ENCODE measurements around the gene PLXND1.
"Not testable (repeated sequence)": the region's sequence is repeated elsewhere in the genome, so short reads cannot be mapped to it uniquely, and the experiment has no call there.

Gene PLXND1, protein sequence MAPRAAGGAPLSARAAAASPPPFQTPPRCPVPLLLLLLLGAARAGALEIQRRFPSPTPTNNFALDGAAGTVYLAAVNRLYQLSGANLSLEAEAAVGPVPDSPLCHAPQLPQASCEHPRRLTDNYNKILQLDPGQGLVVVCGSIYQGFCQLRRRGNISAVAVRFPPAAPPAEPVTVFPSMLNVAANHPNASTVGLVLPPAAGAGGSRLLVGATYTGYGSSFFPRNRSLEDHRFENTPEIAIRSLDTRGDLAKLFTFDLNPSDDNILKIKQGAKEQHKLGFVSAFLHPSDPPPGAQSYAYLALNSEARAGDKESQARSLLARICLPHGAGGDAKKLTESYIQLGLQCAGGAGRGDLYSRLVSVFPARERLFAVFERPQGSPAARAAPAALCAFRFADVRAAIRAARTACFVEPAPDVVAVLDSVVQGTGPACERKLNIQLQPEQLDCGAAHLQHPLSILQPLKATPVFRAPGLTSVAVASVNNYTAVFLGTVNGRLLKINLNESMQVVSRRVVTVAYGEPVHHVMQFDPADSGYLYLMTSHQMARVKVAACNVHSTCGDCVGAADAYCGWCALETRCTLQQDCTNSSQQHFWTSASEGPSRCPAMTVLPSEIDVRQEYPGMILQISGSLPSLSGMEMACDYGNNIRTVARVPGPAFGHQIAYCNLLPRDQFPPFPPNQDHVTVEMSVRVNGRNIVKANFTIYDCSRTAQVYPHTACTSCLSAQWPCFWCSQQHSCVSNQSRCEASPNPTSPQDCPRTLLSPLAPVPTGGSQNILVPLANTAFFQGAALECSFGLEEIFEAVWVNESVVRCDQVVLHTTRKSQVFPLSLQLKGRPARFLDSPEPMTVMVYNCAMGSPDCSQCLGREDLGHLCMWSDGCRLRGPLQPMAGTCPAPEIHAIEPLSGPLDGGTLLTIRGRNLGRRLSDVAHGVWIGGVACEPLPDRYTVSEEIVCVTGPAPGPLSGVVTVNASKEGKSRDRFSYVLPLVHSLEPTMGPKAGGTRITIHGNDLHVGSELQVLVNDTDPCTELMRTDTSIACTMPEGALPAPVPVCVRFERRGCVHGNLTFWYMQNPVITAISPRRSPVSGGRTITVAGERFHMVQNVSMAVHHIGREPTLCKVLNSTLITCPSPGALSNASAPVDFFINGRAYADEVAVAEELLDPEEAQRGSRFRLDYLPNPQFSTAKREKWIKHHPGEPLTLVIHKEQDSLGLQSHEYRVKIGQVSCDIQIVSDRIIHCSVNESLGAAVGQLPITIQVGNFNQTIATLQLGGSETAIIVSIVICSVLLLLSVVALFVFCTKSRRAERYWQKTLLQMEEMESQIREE (N-terminal part only)

DNA sequence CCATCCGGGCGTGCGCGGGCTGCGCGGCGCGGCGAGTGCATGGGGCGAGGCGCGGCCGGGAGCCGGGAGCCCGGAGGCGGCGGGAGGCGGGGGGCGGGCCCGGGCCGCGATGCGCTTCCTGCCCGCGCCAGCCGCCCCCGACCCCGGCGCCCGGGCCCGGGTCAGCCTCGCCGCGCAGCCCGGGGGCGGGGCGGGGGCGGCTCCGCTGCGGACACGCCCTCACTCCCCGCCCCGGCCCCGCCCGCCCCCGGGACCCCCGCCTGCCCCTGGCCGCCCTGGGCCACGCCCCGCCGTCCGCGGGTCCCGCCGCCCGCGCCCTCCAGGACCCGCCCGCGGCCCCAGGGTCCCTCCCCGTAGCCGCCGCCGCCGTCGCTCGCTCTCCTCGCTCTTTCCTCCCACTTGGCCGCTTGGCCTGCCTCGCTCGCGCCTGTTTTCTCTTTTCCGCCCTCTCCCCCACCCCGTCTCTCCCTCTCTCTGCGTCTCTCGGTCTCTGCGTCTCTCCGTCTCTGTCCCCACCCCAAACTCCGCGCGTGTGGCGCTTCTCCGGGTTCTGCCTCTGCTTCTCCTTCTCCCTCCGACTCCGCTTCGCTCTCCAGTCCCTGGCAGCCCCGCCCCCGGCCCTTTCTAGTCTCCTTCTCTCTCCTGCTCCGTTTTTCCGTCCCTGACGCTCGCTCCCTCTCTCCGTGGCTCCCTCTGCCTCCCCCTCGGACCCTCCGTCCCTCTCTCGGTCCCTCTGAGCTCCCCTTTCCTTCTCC is at the start of gene PLXND1:
Gene PLXND1, minus strand, starts transcription at position 41 of the 755 bp plus-strand sequence. Its CDS starts 37 bp downstream, at position 4.
- peak; percentile 86 for DNase-seq (ENCODE audit: low read depth)

- DNase-seq (ENCODE audit: low read depth) = no peak
Measured at GRCh38 chr3:129655291-129655700, 48.8 kb upstream of the PLXND1 start.

DNA sequence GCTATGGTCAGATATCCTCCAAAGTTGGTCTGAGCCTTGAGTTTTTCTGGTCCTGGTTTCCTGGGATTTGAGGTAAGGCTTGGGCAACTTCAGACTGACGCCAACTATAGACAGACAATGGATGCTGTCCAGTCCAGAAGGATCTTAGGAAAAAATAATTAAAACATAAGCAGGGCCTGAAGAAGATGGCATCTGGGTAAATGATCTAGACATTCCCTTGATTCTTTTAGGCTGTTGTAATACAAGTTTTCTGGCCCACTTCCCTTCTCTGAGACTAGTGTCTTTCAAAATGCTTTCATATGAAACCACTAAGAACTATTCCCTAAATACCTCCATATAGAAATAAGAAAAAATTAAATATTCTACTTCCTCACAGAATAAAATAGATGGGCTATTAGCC is 47.7 kb upstream of the PLXND1 start:
- DNase-seq (ENCODE audit: low read depth) = peak; percentile 91

- no peak for DNase-seq (ENCODE audit: low read depth)
Measured at GRCh38 chr3:129653019-129653418, 46.5 kb upstream of the PLXND1 start.

DNA sequence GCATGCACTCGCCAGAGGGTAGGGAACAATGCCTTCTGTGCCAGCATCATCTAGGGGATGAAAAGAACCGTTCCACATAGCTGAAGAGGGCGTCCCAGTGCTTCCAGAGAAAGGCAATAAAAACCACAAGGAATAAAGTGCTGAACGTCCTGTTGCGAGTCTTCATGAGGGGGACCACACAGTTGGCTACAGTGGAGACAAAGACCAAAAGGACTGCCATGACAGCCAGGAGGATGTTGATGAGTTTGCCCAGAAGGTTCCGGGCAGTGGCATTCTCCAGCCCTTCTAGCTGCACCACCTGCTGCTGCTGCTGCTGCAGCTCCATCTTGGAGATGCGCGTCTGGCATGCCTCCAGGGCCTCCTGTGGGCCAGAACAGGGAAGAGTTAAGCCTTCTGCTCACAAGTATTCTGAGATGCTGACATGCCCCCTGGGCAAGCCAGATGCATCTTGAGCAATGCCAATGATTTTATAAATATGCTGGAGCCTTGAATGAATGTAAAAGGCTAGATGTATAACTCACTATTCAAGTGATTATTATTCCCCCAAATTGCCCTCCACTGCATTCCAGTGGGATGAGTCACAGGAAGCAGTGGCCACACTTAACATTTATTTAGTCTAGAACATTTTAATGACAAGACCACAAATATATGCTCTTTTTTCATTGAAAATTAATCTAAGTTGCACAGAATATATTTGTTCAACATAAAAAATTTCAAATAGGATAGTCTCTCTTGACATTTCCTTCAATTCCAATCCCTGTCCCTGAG is 45.1 kb upstream of the PLXND1 start:
- peak; percentile 97 for DNase-seq (ENCODE audit: low read depth)

DNA sequence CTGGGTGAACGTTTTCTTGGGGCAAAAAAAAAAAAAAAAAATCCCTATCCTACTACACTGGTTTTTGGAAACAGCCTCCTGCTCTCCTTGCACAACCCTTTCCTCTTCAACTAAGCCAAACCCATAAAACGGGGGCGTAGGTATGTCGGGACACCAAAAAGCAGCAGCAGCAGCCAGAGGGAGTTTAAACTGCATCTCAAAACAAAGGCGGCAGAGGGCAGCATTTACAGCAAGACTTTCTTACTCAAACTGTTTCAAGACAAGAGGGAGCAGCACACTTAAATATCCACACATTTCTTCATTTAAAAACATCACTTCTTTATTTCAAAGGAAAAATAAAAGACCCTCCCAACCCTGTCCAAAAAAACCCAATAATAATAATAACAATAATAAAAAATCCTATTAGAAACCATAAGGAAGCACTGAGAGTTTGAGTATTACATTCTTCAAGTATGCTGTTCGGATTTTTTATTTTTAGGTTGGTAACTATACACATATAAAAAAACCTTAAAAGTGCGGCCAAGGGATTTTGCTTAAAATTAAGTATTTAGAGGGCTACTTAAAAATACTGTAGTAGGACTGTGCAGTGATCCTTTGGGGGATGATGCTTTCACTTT is 43.9 kb upstream of the PLXND1 start:
- peak; percentile 81 for DNase-seq (ENCODE audit: low read depth)

GRCh38 chr3:129648391-129648790 is 41.9 kb upstream of the PLXND1 start:
- DNase-seq (ENCODE audit: low read depth) = no peak

DNA sequence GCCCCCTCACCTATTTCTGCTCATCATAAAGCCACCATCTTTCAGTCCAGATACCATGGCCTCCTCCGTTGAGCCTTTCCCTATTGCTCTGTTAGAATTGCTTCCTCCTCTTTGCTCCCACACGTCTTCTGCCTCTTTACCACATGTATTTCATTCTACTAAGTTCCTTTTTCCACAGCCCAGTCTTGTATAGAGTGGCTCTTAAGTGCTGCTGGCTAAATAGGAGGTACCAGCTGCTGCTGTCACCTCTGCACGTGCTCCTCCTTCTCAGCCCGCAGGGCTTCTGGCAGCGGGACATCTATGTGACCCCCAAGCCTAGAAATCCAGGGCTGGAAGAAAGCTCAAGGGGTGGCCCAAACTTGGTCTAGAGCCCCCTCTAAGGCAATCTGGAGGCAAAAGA is 38.8 kb upstream of the PLXND1 start:
- no peak for DNase-seq (ENCODE audit: low read depth)

DNA sequence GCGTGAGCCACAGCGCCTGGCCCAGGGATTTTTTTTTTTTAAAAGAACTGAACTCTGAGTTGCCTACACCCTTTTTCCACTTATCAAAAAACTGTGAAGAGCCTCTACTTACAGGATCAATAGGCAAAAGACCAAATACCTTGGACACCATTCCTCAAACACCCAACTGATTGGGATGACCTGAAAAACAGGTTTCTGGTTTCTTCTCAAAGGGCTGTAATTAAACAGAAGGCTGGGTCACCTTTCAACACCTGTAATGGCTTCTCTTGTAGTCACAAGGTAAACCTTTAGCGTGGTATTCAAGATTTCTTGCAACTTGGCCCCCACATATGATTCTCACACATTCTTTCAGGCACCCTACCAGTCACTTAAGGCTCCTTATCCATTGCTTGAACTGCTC is 38.4 kb upstream of the PLXND1 start:
- no peak for DNase-seq (ENCODE audit: low read depth)

- DNase-seq (ENCODE audit: low read depth) = not testable (repeated sequence)
Measured at GRCh38 chr3:129641567-129642260, 35.2 kb upstream of the PLXND1 start.

DNA sequence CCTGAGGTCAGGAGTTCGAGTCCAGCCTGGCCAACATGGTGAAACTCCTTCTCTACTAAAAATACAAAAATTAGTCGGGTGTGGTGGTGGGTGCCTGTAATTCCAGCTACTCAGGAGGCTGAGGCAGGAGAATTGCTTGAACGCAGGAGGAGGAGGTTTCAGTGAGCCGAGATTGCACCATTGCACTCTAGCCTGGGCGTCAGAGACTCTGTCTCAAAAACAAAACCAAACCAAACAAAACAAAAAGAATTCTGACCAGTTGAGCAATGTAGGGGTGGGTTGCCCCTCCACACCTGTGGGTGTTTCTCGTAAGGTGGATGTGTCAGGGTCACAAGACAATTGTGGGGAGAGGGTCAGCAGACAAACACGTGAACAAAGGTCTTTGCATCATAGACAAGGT is 34.5 kb upstream of the PLXND1 start:
- not testable (repeated sequence) for DNase-seq (ENCODE audit: low read depth)

DNA sequence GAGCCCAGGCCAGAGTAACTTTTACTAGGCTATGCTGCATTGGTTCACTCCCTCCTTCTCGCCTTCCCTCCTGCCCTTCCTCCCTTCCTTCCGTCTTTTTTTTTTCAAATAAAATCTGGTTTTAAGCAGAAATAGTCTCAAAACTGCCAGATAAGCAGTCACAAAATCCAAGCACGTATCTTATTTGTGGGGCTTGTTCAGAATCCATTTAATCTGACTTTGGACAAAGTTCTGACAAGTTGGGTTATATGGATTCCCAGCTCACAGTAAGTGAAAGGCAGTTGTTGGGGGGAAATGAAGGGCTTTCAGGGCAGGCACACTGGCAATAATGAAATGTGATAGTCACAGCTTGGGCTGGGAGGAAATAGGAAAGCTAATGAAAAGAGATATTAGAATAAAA is 32.0 kb upstream of the PLXND1 start:
- DNase-seq (ENCODE audit: low read depth) = no peak

DNA sequence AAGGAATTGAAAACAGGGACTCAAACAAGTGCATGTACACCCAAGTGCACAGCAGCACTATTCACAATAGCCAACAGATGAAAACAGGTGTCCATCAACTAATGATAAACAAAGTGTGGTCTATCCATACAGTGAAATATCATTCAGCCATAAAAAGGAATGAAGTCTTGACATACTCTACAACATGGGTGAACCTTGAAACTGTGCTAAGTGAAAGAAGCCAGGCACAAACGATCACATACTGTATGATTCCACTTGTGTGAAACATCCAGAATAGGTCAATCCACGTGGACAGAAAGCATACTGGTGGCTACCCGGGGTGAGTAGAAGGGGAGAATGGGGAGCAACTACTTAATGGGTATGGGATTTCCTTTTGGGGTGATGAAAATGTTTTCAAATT is 29.6 kb upstream of the PLXND1 start:
- no peak for DNase-seq (ENCODE audit: low read depth)

- DNase-seq (ENCODE audit: low read depth) = no peak
Measured at GRCh38 chr3:129635656-129636055, 29.2 kb upstream of the PLXND1 start.

GRCh38 chr3:129633751-129634481 is 27.4 kb upstream of the PLXND1 start:
- DNase-seq (ENCODE audit: low read depth) = no peak

GRCh38 chr3:129632977-129633376 is 26.5 kb upstream of the PLXND1 start:
- DNase-seq (ENCODE audit: low read depth) = no peak

DNA sequence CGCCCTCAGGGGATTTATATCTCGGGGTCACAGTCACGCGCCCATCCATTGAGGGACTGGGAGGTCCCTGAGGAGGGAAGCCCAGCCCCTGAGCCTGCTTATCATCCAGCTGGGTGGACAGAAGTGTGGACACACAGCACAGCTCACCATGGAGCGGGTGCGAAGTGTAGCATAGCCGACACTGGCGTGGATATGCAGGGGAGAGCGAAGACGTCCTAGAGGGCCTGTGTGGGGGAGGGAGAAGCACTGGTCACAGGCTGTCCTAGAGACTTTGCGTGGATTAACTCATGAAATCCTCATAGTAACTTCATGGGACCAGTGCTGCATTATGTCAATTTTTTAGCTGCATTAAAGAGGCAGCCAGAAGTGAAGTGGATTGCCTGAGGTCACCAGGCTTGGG is 26.1 kb upstream of the PLXND1 start:
- DNase-seq (ENCODE audit: low read depth) = no peak

DNA sequence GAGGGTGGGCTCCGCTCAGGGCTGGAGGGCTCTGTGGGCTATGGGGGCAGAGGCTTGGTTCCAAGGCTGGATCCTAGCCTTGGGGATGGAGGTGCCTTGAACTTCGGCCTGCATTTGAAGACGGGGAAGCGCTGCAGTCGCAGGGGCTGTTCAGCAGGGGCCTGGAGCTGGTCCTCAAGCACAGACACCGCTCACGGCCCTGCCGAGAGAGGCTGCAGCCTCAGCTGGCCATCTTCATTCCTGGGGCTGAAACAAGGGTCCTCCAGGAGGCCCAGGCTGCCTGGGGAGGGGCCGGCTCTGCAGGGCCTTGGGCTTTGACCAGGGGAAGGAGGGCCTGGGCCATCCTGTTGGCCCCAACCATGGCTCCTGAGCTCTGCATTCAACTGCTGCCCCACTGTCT is 25.6 kb upstream of the PLXND1 start:
- DNase-seq (ENCODE audit: low read depth) = no peak

DNA sequence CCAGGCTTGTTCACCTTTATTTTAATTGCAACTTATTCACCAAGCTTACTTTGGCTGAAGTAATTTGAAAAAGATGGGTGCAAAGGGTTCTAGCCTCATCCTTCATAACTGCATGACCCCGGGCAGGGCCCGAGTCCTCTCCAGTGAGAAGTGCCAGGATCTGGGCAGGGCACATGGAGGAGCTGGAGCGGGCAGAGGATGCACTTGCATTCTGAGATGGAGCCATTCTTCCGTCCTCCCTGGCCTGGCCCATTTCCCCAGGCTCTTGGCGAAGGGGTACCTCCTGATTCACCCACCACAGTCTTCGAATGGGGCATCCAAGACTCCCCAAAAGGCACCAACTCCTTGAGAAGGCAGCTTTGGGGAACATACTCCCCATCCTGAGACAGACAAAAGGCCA is 22.5 kb upstream of the PLXND1 start:
- no peak for DNase-seq (ENCODE audit: low read depth)

Data from EH (cell line).